GM18499 (cell line): ENCODE measurements around the gene PDZD2.
"Not testable (repeated sequence)": the region's sequence is repeated elsewhere in the genome, so short reads cannot be mapped to it uniquely, and the experiment has no call there.

Experiments used
- ATAC-seq: cut with Tn5 transposase; IDR thresholded peaks from one replicate; pipeline ENCODE4 v1.9.1; 2021; ENCODE audit warnings: moderate number of reproducible peaks; ENCODE audit not compliant: insufficient read depth, unreplicated experiment

PDZD2 gene

GRCh38 chr5:32044939-32045338 lies 406.0 kb downstream of the PDZD2 start:
- no peak for ATAC-seq

- no peak for ATAC-seq
Measured at GRCh38 chr5:32047056-32047455, 408.1 kb downstream of the PDZD2 start.

- no peak for ATAC-seq
Measured at GRCh38 chr5:32051796-32052195, 412.9 kb downstream of the PDZD2 start.

- ATAC-seq = no peak
Measured at GRCh38 chr5:32055891-32056866, 417.2 kb downstream of the PDZD2 start.

GRCh38 chr5:32057187-32058096 lies 418.5 kb downstream of the PDZD2 start:
- no peak for ATAC-seq

GRCh38 chr5:32058101-32058500 lies 419.2 kb downstream of the PDZD2 start:
- ATAC-seq = no peak

- no peak for ATAC-seq
Measured at GRCh38 chr5:32058997-32059396, 420.1 kb downstream of the PDZD2 start.

- ATAC-seq = no peak
Measured at GRCh38 chr5:32059761-32060530, 421.0 kb downstream of the PDZD2 start.

- no peak for ATAC-seq
Measured at GRCh38 chr5:32061236-32061635, 422.3 kb downstream of the PDZD2 start.

- no peak for ATAC-seq
Measured at GRCh38 chr5:32066448-32066847, 427.5 kb downstream of the PDZD2 start.

GRCh38 chr5:32067774-32068470 lies 429.0 kb downstream of the PDZD2 start:
- ATAC-seq = no peak

GRCh38 chr5:32068561-32068960 lies 429.6 kb downstream of the PDZD2 start:
- no peak for ATAC-seq

- no peak for ATAC-seq
Measured at GRCh38 chr5:32069396-32069795, 430.5 kb downstream of the PDZD2 start.

- no peak for ATAC-seq
Measured at GRCh38 chr5:32071351-32071944, 432.5 kb downstream of the PDZD2 start.

GRCh38 chr5:32072054-32072453 lies 433.1 kb downstream of the PDZD2 start:
- no peak for ATAC-seq

- ATAC-seq = no peak
Measured at GRCh38 chr5:32074401-32074800, 435.5 kb downstream of the PDZD2 start.

GRCh38 chr5:32076699-32077695 lies 438.1 kb downstream of the PDZD2 start:
- no peak for ATAC-seq

GRCh38 chr5:32078855-32079254 lies 439.9 kb downstream of the PDZD2 start:
- ATAC-seq = not testable (repeated sequence)
